ENCODE measurements around the gene SLC6A6.

DNA sequence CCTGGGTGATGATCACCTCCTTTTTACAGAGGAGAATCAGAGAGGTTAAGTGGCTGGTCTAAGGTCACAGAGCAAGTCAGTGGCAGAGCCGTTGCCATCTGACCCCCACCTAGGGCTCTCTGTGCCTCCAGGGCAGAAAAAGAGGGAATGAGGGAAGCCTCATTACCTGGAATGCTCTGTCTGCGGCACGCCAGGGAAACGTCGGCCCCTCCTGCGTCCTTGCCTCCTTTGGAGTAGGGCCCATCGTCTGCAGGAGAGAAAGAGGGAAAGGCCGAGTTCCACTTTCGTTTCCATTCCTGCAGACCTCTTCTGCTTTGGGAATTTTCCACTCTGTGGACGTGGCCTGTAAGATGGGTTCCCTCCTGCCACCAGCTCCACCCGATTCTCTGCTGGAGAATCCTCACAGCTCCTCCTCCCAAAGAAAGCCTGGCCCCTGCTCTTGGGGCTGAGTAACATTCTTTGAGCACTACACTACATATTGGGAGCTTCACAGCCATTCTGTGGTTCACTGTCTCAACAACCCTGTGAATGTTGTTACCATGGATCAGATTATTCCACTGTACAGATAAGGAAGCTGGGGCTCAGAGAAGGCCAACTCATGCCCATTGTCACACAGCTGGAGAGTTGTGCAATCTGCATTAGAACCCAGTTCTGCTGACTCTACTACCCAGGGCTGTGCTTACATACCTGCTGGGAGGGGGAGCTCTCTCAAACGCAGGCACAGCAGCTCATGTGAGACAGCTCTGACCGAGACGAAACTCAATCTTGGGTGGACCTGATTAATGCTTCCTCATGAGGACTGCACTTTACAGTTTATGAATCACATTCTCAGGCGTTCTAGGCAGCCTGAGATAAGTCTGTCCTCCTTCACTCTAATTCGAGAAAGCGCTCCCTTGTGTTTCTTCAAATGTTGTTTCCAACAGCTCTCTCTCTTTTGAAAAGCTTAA is 123.6 kb downstream of the SLC6A6 start:
- TF ChIP-seq CTCF (IDR thresholded peaks at IDR 0.05; ENCODE audit: borderline replicate concordance, extremely low read depth, low read length, poor library complexity, severe bottlenecking): no peak
- TF ChIP-seq EZH2 (IDR thresholded peaks at IDR 0.05; ENCODE audit: borderline replicate concordance, low read depth, low read length, severe bottlenecking): no peak
